Measurements from ENCODE around the gene PRDM2.

PRDM2 gene

GRCh38 chr1:13766592-13767564, 66.9 kb downstream of the PRDM2 start:
- no peak overlapping the region for H3K9ac ChIP-seq (ENCODE audit: low read depth, low read length)
- peaks cover 34% of the 10 kb centered on the region for H3K4me1 ChIP-seq (ENCODE audit: control insufficient read depth, insufficient read depth, low read length)
- H3K36me3 ChIP-seq (ENCODE audit: control insufficient read depth, insufficient read depth, low read length) = no peaks in the 10 kb centered on the region
- H3K27me3 ChIP-seq (ENCODE audit: control insufficient read depth, insufficient read depth, low read length) = no peaks in the 10 kb centered on the region
- H3K9me3 ChIP-seq (ENCODE audit: control insufficient read depth, insufficient read depth, low read length) = no peaks in the 10 kb centered on the region
- no peak overlapping the region for H3K27ac ChIP-seq (ENCODE audit: low read depth, low read length)
- H3K4me3 ChIP-seq (ENCODE audit: low read depth, low read length) = no peak overlapping the region

GRCh38 chr1:13769212-13769611, 69.2 kb downstream of the PRDM2 start:
- Histone ChIP-seq H3K9ac (ENCODE audit: low read depth, low read length) (no peak overlapping the region), H3K4me1 (ENCODE audit: control insufficient read depth, insufficient read depth, low read length) (peaks cover 11% of the 10 kb centered on the region), H3K9me3 (ENCODE audit: control insufficient read depth, insufficient read depth, low read length) (no peaks in the 10 kb centered on the region), H3K36me3 (ENCODE audit: control insufficient read depth, insufficient read depth, low read length) (0 out of 2 replicates have a peak, but pooled peaks cover 3% of the 10 kb centered on the region), H3K27me3 (ENCODE audit: control insufficient read depth, insufficient read depth, low read length) (no peaks in the 10 kb centered on the region), H3K27ac (ENCODE audit: low read depth, low read length) (no peak overlapping the region), H3K4me3 (ENCODE audit: low read depth, low read length) (no peak overlapping the region)

GRCh38 chr1:13769830-13770229, 69.8 kb downstream of the PRDM2 start:
- Histone ChIP-seq H3K4me1 (ENCODE audit: control insufficient read depth, insufficient read depth, low read length) (peaks cover 4% of the 10 kb centered on the region), H3K36me3 (ENCODE audit: control insufficient read depth, insufficient read depth, low read length) (0 out of 2 replicates have a peak, but pooled peaks cover 3% of the 10 kb centered on the region), H3K27me3 (ENCODE audit: control insufficient read depth, insufficient read depth, low read length) (no peaks in the 10 kb centered on the region), H3K4me3 (ENCODE audit: low read depth, low read length) (no peak overlapping the region), H3K9me3 (ENCODE audit: control insufficient read depth, insufficient read depth, low read length) (no peaks in the 10 kb centered on the region), H3K27ac (ENCODE audit: low read depth, low read length) (no peak overlapping the region), H3K9ac (ENCODE audit: low read depth, low read length) (no peak overlapping the region)

GRCh38 chr1:13770743-13771142, 70.8 kb downstream of the PRDM2 start:
- Histone ChIP-seq H3K4me1 (ENCODE audit: control insufficient read depth, insufficient read depth, low read length) (no peaks in the 10 kb centered on the region), H3K4me3 (ENCODE audit: low read depth, low read length) (no peak overlapping the region), H3K36me3 (ENCODE audit: control insufficient read depth, insufficient read depth, low read length) (peaks cover 5% of the 10 kb centered on the region; the same call in 1 of the 2 replicates), H3K27ac (ENCODE audit: low read depth, low read length) (no peak overlapping the region), H3K27me3 (ENCODE audit: control insufficient read depth, insufficient read depth, low read length) (no peaks in the 10 kb centered on the region), H3K9me3 (ENCODE audit: control insufficient read depth, insufficient read depth, low read length) (no peaks in the 10 kb centered on the region), H3K9ac (ENCODE audit: low read depth, low read length) (no peak overlapping the region)

GRCh38 chr1:13771745-13772144, 71.8 kb downstream of the PRDM2 start:
- Histone ChIP-seq H3K36me3 (ENCODE audit: control insufficient read depth, insufficient read depth, low read length) (peaks cover 9% of the 10 kb centered on the region; the same call in 1 of the 2 replicates), H3K27ac (ENCODE audit: low read depth, low read length) (no peak overlapping the region), H3K27me3 (ENCODE audit: control insufficient read depth, insufficient read depth, low read length) (no peaks in the 10 kb centered on the region), H3K9ac (ENCODE audit: low read depth, low read length) (no peak overlapping the region), H3K4me3 (ENCODE audit: low read depth, low read length) (no peak overlapping the region), H3K4me1 (ENCODE audit: control insufficient read depth, insufficient read depth, low read length) (no peaks in the 10 kb centered on the region), H3K9me3 (ENCODE audit: control insufficient read depth, insufficient read depth, low read length) (no peaks in the 10 kb centered on the region)

GRCh38 chr1:13772271-13772670, 72.3 kb downstream of the PRDM2 start:
- H3K9ac ChIP-seq (ENCODE audit: low read depth, low read length) = no peak overlapping the region
- no peaks in the 10 kb centered on the region for H3K4me1 ChIP-seq (ENCODE audit: control insufficient read depth, insufficient read depth, low read length)
- no peaks in the 10 kb centered on the region for H3K27me3 ChIP-seq (ENCODE audit: control insufficient read depth, insufficient read depth, low read length)
- H3K36me3 ChIP-seq (ENCODE audit: control insufficient read depth, insufficient read depth, low read length) = peaks cover 9% of the 10 kb centered on the region; the same call in 1 of the 2 replicates
- H3K27ac ChIP-seq (ENCODE audit: low read depth, low read length) = no peak overlapping the region
- no peaks in the 10 kb centered on the region for H3K9me3 ChIP-seq (ENCODE audit: control insufficient read depth, insufficient read depth, low read length)
- no peak overlapping the region for H3K4me3 ChIP-seq (ENCODE audit: low read depth, low read length)

- Histone ChIP-seq H3K4me3 (ENCODE audit: low read depth, low read length) (no peak overlapping the region), H3K27me3 (ENCODE audit: control insufficient read depth, insufficient read depth, low read length) (no peaks in the 10 kb centered on the region), H3K9me3 (ENCODE audit: control insufficient read depth, insufficient read depth, low read length) (no peaks in the 10 kb centered on the region), H3K27ac (ENCODE audit: low read depth, low read length) (no peak overlapping the region), H3K9ac (ENCODE audit: low read depth, low read length) (no peak overlapping the region), H3K4me1 (ENCODE audit: control insufficient read depth, insufficient read depth, low read length) (no peaks in the 10 kb centered on the region), H3K36me3 (ENCODE audit: control insufficient read depth, insufficient read depth, low read length) (peaks cover 26% of the 10 kb centered on the region)
Measured at GRCh38 chr1:13774121-13774520, 74.1 kb downstream of the PRDM2 start.

GRCh38 chr1:13775459-13775858, 75.5 kb downstream of the PRDM2 start:
- H3K27me3 ChIP-seq (ENCODE audit: control insufficient read depth, insufficient read depth, low read length) = no peaks in the 10 kb centered on the region
- peaks cover 39% of the 10 kb centered on the region for H3K36me3 ChIP-seq (ENCODE audit: control insufficient read depth, insufficient read depth, low read length)
- no peaks in the 10 kb centered on the region for H3K9me3 ChIP-seq (ENCODE audit: control insufficient read depth, insufficient read depth, low read length)
- no peaks in the 10 kb centered on the region for H3K4me1 ChIP-seq (ENCODE audit: control insufficient read depth, insufficient read depth, low read length)
- H3K4me3 ChIP-seq (ENCODE audit: low read depth, low read length) = no peak overlapping the region
- H3K27ac ChIP-seq (ENCODE audit: low read depth, low read length) = no peak overlapping the region
- H3K9ac ChIP-seq (ENCODE audit: low read depth, low read length) = no peak overlapping the region

- Histone ChIP-seq H3K36me3 (ENCODE audit: control insufficient read depth, insufficient read depth, low read length) (peaks cover 39% of the 10 kb centered on the region), H3K27ac (ENCODE audit: low read depth, low read length) (no peak overlapping the region), H3K27me3 (ENCODE audit: control insufficient read depth, insufficient read depth, low read length) (no peaks in the 10 kb centered on the region), H3K4me3 (ENCODE audit: low read depth, low read length) (no peak overlapping the region), H3K9ac (ENCODE audit: low read depth, low read length) (no peak overlapping the region), H3K9me3 (ENCODE audit: control insufficient read depth, insufficient read depth, low read length) (no peaks in the 10 kb centered on the region), H3K4me1 (ENCODE audit: control insufficient read depth, insufficient read depth, low read length) (no peaks in the 10 kb centered on the region)
Measured at GRCh38 chr1:13775916-13776315, 75.9 kb downstream of the PRDM2 start.

- Histone ChIP-seq H3K27me3 (ENCODE audit: control insufficient read depth, insufficient read depth, low read length) (no peaks in the 10 kb centered on the region), H3K4me1 (ENCODE audit: control insufficient read depth, insufficient read depth, low read length) (peaks cover 13% of the 10 kb centered on the region), H3K9me3 (ENCODE audit: control insufficient read depth, insufficient read depth, low read length) (no peaks in the 10 kb centered on the region), H3K4me3 (ENCODE audit: low read depth, low read length) (no peak overlapping the region), H3K9ac (ENCODE audit: low read depth, low read length) (no peak overlapping the region), H3K36me3 (ENCODE audit: control insufficient read depth, insufficient read depth, low read length) (peaks cover 52% of the 10 kb centered on the region), H3K27ac (ENCODE audit: low read depth, low read length) (no peak overlapping the region)
Measured at GRCh38 chr1:13778431-13778830, 78.4 kb downstream of the PRDM2 start.

- peaks cover 27% of the 10 kb centered on the region for H3K4me1 ChIP-seq (ENCODE audit: control insufficient read depth, insufficient read depth, low read length)
- H3K9me3 ChIP-seq (ENCODE audit: control insufficient read depth, insufficient read depth, low read length) = no peaks in the 10 kb centered on the region
- no peak overlapping the region for H3K9ac ChIP-seq (ENCODE audit: low read depth, low read length)
- H3K27me3 ChIP-seq (ENCODE audit: control insufficient read depth, insufficient read depth, low read length) = no peaks in the 10 kb centered on the region
- no peak overlapping the region for H3K4me3 ChIP-seq (ENCODE audit: low read depth, low read length)
- no peak overlapping the region for H3K27ac ChIP-seq (ENCODE audit: low read depth, low read length)
- H3K36me3 ChIP-seq (ENCODE audit: control insufficient read depth, insufficient read depth, low read length) = peaks cover 52% of the 10 kb centered on the region
Measured at GRCh38 chr1:13779930-13780329, 79.9 kb downstream of the PRDM2 start.
